Astrocyte (in vitro differentiated cells and primary cell): ENCODE results near the gene TMEM33. TPM values are rescaled to one million over a fixed set of nuclear protein-coding genes. Genes with fewer than 3 reads are reported as not detected.

Experiments
- DNase-seq: peaks from one replicate; pipeline ENCODE4 v3.0.0-alpha.2; 2010; ENCODE audit warnings: low read depth
- FAIRE-seq: peaks from 2 replicates; lab custom pipeline; 2011; peaks lifted over from hg19 to GRCh38; lab: Jason Lieb, UNC
- H2AFZ ChIP-seq: 2 replicates; pipeline ENCODE4 v1.6.0; 2012; ENCODE audit warnings: low read depth, low read length, inconsistent platforms
- H3K27ac ChIP-seq: 2 replicates; pipeline ENCODE4 v1.5.1; 2011; ENCODE audit warnings: low read depth, low read length, inconsistent platforms
- H3K27me3 ChIP-seq: 2 replicates; pipeline ENCODE4 v1.6.0; 2011; ENCODE audit warnings: low read length, inconsistent platforms; ENCODE audit not compliant: insufficient read depth
- H3K36me3 ChIP-seq: 2 replicates; pipeline ENCODE4 v1.5.1; 2011; ENCODE audit warnings: low read length, inconsistent platforms; ENCODE audit not compliant: insufficient read depth
- H3K4me1 ChIP-seq: 2 replicates; pipeline ENCODE4 v1.5.1; 2011; ENCODE audit warnings: low read length, inconsistent platforms; ENCODE audit not compliant: insufficient read depth
- H3K4me2 ChIP-seq: 2 replicates; pipeline ENCODE4 v1.6.0; 2012; ENCODE audit warnings: low read length, inconsistent platforms
- H3K4me3 ChIP-seq: 2 replicates; pipeline ENCODE4 v1.5.1; 2011; ENCODE audit warnings: low read depth, mild to moderate bottlenecking, low read length, inconsistent platforms; ENCODE audit not compliant: insufficient read depth
- H3K79me2 ChIP-seq: 2 replicates; pipeline ENCODE4 v1.6.0; 2012; ENCODE audit warnings: mild to moderate bottlenecking, low read length, inconsistent platforms; ENCODE audit not compliant: insufficient read depth
- H3K9ac ChIP-seq: 2 replicates; pipeline ENCODE4 v1.6.0; 2012; ENCODE audit warnings: mild to moderate bottlenecking, low read length, inconsistent platforms
- H3K9me3 ChIP-seq: 2 replicates; pipeline ENCODE4 v1.5.1; 2012; ENCODE audit warnings: low read depth, mild to moderate bottlenecking, low read length, inconsistent platforms; ENCODE audit not compliant: insufficient read depth
- H4K20me1 ChIP-seq: 2 replicates; pipeline ENCODE4 v1.6.0; 2012; ENCODE audit warnings: low read length, inconsistent platforms; ENCODE audit not compliant: insufficient read depth
- H3K27ac Mint-ChIP-seq: one replicate; pipeline ENCODE4 v1.8.0; 2021; ENCODE audit warnings: mild to moderate bottlenecking, mixed read lengths; ENCODE audit not compliant: unreplicated experiment
- H3K27me3 Mint-ChIP-seq: one replicate; pipeline ENCODE4 v1.8.0; 2021; ENCODE audit warnings: low read depth, mixed read lengths; ENCODE audit not compliant: unreplicated experiment
- H3K36me3 Mint-ChIP-seq: one replicate; pipeline ENCODE4 v1.8.0; 2021; ENCODE audit warnings: low read depth, mixed read lengths; ENCODE audit not compliant: unreplicated experiment
- H3K4me1 Mint-ChIP-seq: one replicate; pipeline ENCODE4 v1.8.0; 2021; ENCODE audit warnings: low read depth, mixed read lengths; ENCODE audit not compliant: unreplicated experiment
- H3K4me3 Mint-ChIP-seq: one replicate; pipeline ENCODE4 v1.8.0; 2021; ENCODE audit warnings: mild to moderate bottlenecking, moderate library complexity, mixed read lengths; ENCODE audit not compliant: unreplicated experiment
- H3K9me3 Mint-ChIP-seq: one replicate; pipeline ENCODE4 v1.8.0; 2021; ENCODE audit warnings: mild to moderate bottlenecking, mixed read lengths; ENCODE audit not compliant: unreplicated experiment
- CTCF ChIP-seq: IDR thresholded peaks from 2 replicates; pipeline ENCODE4 v1.5.1; 2011; ENCODE audit warnings: low read depth, mild to moderate bottlenecking, inconsistent platforms, low read length, moderate library complexity; ENCODE audit not compliant: insufficient read depth
- EZH2 ChIP-seq: IDR thresholded peaks from 2 replicates; pipeline ENCODE4 v1.6.1; 2012; ENCODE audit warnings: mild to moderate bottlenecking, low read length, inconsistent platforms; ENCODE audit not compliant: insufficient read depth
- total RNA-seq: library from RNA; stranded (reverse); gene quantifications from 2 replicates; pipeline ENCODE4 v1.2.1, GENCODE V29; 2021

Gene TMEM33
- total RNA-seq, 1 donor from 2014 or later: 84.0 TPM

- H3K4me2 ChIP-seq: peak within 1 kb of the TSS; percentile 96
- H3K27ac Mint-ChIP-seq: peak within 1 kb of the TSS; percentile 97
- H3K79me2 ChIP-seq: peaks cover 53% of the 10 kb centered on the region
- H3K4me1 ChIP-seq: peaks cover 17% of the 10 kb centered on the region
- H4K20me1 ChIP-seq: peaks cover 19% of the 10 kb centered on the region
- H3K4me3 ChIP-seq: peak within 1 kb of the TSS; percentile 87
- no peaks in the 10 kb centered on the region for H3K9me3 Mint-ChIP-seq
- no peak for TF ChIP-seq CTCF
- no peak for TF ChIP-seq EZH2
- peak within 1 kb of the TSS; percentile 85 for H3K27ac ChIP-seq
- no peaks in the 10 kb centered on the region for H3K27me3 ChIP-seq
- no peaks in the 10 kb centered on the region for H3K36me3 Mint-ChIP-seq
- no peaks in the 10 kb centered on the region for H3K27me3 Mint-ChIP-seq
- peak; percentile 93 for DNase-seq
- FAIRE-seq: peak; percentile 88
- H2AFZ ChIP-seq: peak within 1 kb of the TSS; percentile 92
- H3K4me3 Mint-ChIP-seq: peak within 1 kb of the TSS; percentile 99
- H3K9me3 ChIP-seq: no peaks in the 10 kb centered on the region
- no peaks in the 10 kb centered on the region for H3K36me3 ChIP-seq
- peaks cover 17% of the 10 kb centered on the region for H3K4me1 Mint-ChIP-seq
- peak within 1 kb of the TSS; percentile 91 for H3K9ac ChIP-seq
Observed at GRCh38 chr4:41990365-41991111, 55.3 kb downstream of the TMEM33 start, which contains the start of gene SLC30A9. Gene SLC30A9 (plus strand): TSS chr4:41990530. CDS start chr4:41990652, 122 bp downstream.

DNA sequence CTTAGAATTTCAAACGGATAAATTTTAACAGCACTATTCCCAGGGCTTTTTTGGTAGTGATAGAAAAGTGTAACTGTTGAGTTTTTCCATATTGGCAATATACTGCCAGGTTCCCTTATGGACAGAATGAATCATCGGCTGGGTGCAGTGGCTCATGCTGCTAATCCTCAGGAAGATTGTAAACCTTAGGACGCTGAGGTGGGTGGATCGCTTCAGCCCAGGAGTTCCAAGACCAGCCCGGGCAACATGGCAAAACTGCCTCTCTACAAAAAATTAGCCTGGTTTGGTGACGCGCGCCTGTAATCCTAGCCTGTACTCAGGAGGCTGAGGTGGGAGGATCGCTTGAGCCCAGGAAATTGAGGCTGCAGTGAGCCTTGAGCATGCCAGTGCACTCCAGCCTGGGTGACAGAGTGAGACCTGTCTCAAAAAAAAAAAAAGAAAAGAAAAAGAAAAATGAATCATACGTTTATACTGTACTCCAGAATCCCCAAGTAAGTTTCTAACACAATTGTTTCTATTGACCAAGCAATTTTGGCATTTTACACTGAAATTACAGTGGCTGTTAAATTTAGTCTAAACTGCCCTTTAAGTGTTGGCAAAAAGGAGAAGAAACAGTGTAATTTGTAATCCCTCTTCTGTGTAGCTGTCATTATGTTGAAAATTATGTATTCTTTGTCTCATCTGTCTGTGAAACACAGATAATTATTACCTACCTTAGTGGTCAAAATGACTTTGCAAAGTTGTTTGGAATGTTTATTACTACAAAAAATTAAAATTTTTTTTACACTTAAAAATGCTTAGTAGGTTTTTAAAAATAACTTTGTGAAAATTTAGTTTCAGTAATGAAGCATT is 56.9 kb downstream of the TMEM33 start:
- Histone ChIP-seq H3K9me3 (no peaks in the 10 kb centered on the region), H3K9ac (no peak overlapping the region), H3K4me2 (peak overlapping the region; percentile 96), H3K4me1 (peaks cover 17% of the 10 kb centered on the region), H2AFZ (no peak overlapping the region), H3K4me3 (peak overlapping the region; percentile 87), H3K27ac (no peak overlapping the region), H3K36me3 (no peaks in the 10 kb centered on the region), H4K20me1 (peaks cover 28% of the 10 kb centered on the region), H3K27me3 (no peaks in the 10 kb centered on the region), H3K79me2 (peaks cover 68% of the 10 kb centered on the region)
- peak; percentile 12 for DNase-seq
- no peak for FAIRE-seq
- Mint-ChIP-seq H3K9me3 (no peaks in the 10 kb centered on the region), H3K27ac (no peak overlapping the region), H3K4me1 (peaks cover 17% of the 10 kb centered on the region), H3K36me3 (peaks cover 2% of the 10 kb centered on the region), H3K4me3 (peak overlapping the region; percentile 99), H3K27me3 (no peaks in the 10 kb centered on the region)
- TF ChIP-seq CTCF: no peak
- TF ChIP-seq EZH2: no peak
